MM.1S (cell line): Measurements from ENCODE around the gene PGR.

Experiments used
- DNase-seq: peaks from one replicate; pipeline ENCODE4 v3.0.0-alpha.2; 2015
- H2AFZ ChIP-seq: fragments of 300-600 bp; sonication (generic); 2 replicates; pipeline ENCODE4 v1.6.0; 2016; ENCODE audit warnings: antibody characterized with exemption, low read length
- H3F3A ChIP-seq: fragments of 300-600 bp; sonication (generic); 2 replicates; pipeline ENCODE4 v1.6.1; 2016; ENCODE audit warnings: mild to moderate bottlenecking, antibody characterized with exemption, low read length, moderate library complexity, mixed read lengths; ENCODE audit not compliant: insufficient read depth
- H3K27ac ChIP-seq: fragments of 300-600 bp; sonication (generic); 2 replicates; pipeline ENCODE4 v1.5.1; 2016; ENCODE audit warnings: mild to moderate bottlenecking, low read length
- H3K27me3 ChIP-seq: fragments of 300-600 bp; sonication (generic); replicated peaks from 2 replicates; pipeline ENCODE4 v1.6.0; 2016; ENCODE audit warnings: low read length; ENCODE audit not compliant: insufficient read depth
- H3K36me3 ChIP-seq: fragments of 300-600 bp; sonication (generic); replicated peaks from 2 replicates; pipeline ENCODE4 v1.6.1; 2016; ENCODE audit warnings: mild to moderate bottlenecking, low read length, mixed read lengths; ENCODE audit not compliant: insufficient read depth
- H3K4me1 ChIP-seq: fragments of 300-600 bp; sonication (generic); 2 replicates; pipeline ENCODE4 v1.6.1; 2016; ENCODE audit warnings: low read length, mixed read lengths
- H3K4me2 ChIP-seq: fragments of 300-600 bp; sonication (generic); 2 replicates; pipeline ENCODE4 v1.6.0; 2016; ENCODE audit warnings: low read depth, low read length
- H3K4me3 ChIP-seq: fragments of 300-600 bp; sonication (generic); 2 replicates; pipeline ENCODE4 v1.5.1; 2016; ENCODE audit warnings: low read length, mixed read lengths
- H3K79me2 ChIP-seq: fragments of 300-600 bp; sonication (generic); 2 replicates; pipeline ENCODE4 v1.6.1; 2016; ENCODE audit warnings: mixed run types, low read length, mixed read lengths
- H3K9ac ChIP-seq: fragments of 300-600 bp; sonication (generic); 2 replicates; pipeline ENCODE4 v1.6.1; 2016; ENCODE audit warnings: low read length, mixed read lengths
- H3K9me2 ChIP-seq: fragments of 300-600 bp; sonication (generic); replicated peaks from 2 replicates; pipeline ENCODE4 v1.6.1; 2016; ENCODE audit warnings: mild to moderate bottlenecking, low read length, mixed read lengths; ENCODE audit not compliant: insufficient read depth
- H3K9me3 ChIP-seq: fragments of 300-600 bp; sonication (generic); replicated peaks from 2 replicates; pipeline ENCODE4 v1.6.1; 2016; ENCODE audit warnings: mild to moderate bottlenecking, low read length, mixed read lengths; ENCODE audit not compliant: insufficient read depth
- H4K20me1 ChIP-seq: fragments of 300-600 bp; sonication (generic); 2 replicates; pipeline ENCODE4 v1.6.1; 2016; ENCODE audit warnings: mild to moderate bottlenecking, low read length, moderate library complexity, mixed read lengths; ENCODE audit not compliant: insufficient read depth
- CTCF ChIP-seq: fragments of 300-600 bp; sonication (generic); IDR thresholded peaks from 2 replicates; pipeline ENCODE4 v1.5.1; 2016; ENCODE audit warnings: antibody characterized with exemption, low read length, mixed read lengths
- EZH2 ChIP-seq: fragments of 300-600 bp; sonication (generic); optimal IDR thresholded peaks from 2 replicates; pipeline ENCODE3; 2017; ENCODE audit warnings: low read depth, mild to moderate bottlenecking, antibody characterized with exemption, low read length, mixed read lengths
- EZH2phosphoT487 ChIP-seq: fragments of 300-600 bp; sonication (generic); IDR thresholded peaks from 2 replicates; pipeline ENCODE4 v1.6.1; 2018; ENCODE audit warnings: antibody characterized with exemption, low read length

Gene PGR

GRCh38 chr11:101046947-101047346 lies 82.7 kb downstream of the PGR start:
- Histone ChIP-seq H3K9me3 (no peaks in the 10 kb centered on the region), H3K4me3 (no peak overlapping the region), H3K9ac (no peak overlapping the region), H3F3A (no peaks in the 10 kb centered on the region), H3K27ac (no peak overlapping the region), H3K79me2 (no peaks in the 10 kb centered on the region), H3K4me2 (no peak overlapping the region), H3K4me1 (no peaks in the 10 kb centered on the region), H3K9me2 (no peaks in the 10 kb centered on the region), H3K36me3 (no peaks in the 10 kb centered on the region), H4K20me1 (no peaks in the 10 kb centered on the region), H3K27me3 (no peaks in the 10 kb centered on the region), H2AFZ (no peak overlapping the region)
- TF ChIP-seq EZH2 (no peak), CTCF (no peak), EZH2phosphoT487 (no peak)
- DNase-seq: no peak

GRCh38 chr11:101045415-101045814 lies 84.2 kb downstream of the PGR start:
- H3K9ac ChIP-seq: no peak overlapping the region
- H3K36me3 ChIP-seq: no peaks in the 10 kb centered on the region
- no peaks in the 10 kb centered on the region for H3K27me3 ChIP-seq
- H3K4me1 ChIP-seq: no peaks in the 10 kb centered on the region
- H4K20me1 ChIP-seq: no peaks in the 10 kb centered on the region
- H3F3A ChIP-seq: no peaks in the 10 kb centered on the region
- H3K27ac ChIP-seq: no peak overlapping the region
- H3K9me3 ChIP-seq: no peaks in the 10 kb centered on the region
- H3K79me2 ChIP-seq: no peaks in the 10 kb centered on the region
- H2AFZ ChIP-seq: no peak overlapping the region
- H3K9me2 ChIP-seq: no peaks in the 10 kb centered on the region
- TF ChIP-seq EZH2phosphoT487: no peak
- no peak for DNase-seq
- no peak overlapping the region for H3K4me3 ChIP-seq
- no peak overlapping the region for H3K4me2 ChIP-seq

- DNase-seq: no peak
- Histone ChIP-seq H3K36me3 (no peaks in the 10 kb centered on the region), H3K9me3 (no peaks in the 10 kb centered on the region), H3K79me2 (no peaks in the 10 kb centered on the region), H3K4me2 (no peak overlapping the region), H3K27me3 (no peaks in the 10 kb centered on the region), H3K4me3 (no peak overlapping the region), H2AFZ (no peak overlapping the region), H3K9ac (no peak overlapping the region), H3K9me2 (no peaks in the 10 kb centered on the region), H3K27ac (no peak overlapping the region), H3K4me1 (no peaks in the 10 kb centered on the region), H4K20me1 (no peaks in the 10 kb centered on the region), H3F3A (no peaks in the 10 kb centered on the region)
- TF ChIP-seq EZH2phosphoT487: no peak
- TF ChIP-seq CTCF: no peak
- no peak for TF ChIP-seq EZH2
These were observed 85.7 kb downstream of the PGR start for GRCh38 chr11:101043940-101044339.

- Histone ChIP-seq H3K9ac (no peak overlapping the region), H3K79me2 (no peaks in the 10 kb centered on the region), H3K4me2 (no peak overlapping the region), H2AFZ (no peak overlapping the region), H3K36me3 (no peaks in the 10 kb centered on the region), H3K27ac (no peak overlapping the region), H3K4me3 (no peak overlapping the region), H3K4me1 (no peaks in the 10 kb centered on the region), H3K9me2 (no peaks in the 10 kb centered on the region), H3F3A (no peaks in the 10 kb centered on the region), H3K27me3 (no peaks in the 10 kb centered on the region), H4K20me1 (no peaks in the 10 kb centered on the region), H3K9me3 (no peaks in the 10 kb centered on the region)
- DNase-seq: no peak
- TF ChIP-seq EZH2phosphoT487: no peak
- no peak for TF ChIP-seq CTCF
- TF ChIP-seq EZH2: no peak
These were observed 93.7 kb downstream of the PGR start for GRCh38 chr11:101035872-101036271.
